Upper lobe of left lung (tissue), 4 donors: ENCODE data around the gene MARS1.

Source experiments
- EP300 ChIP-seq, 4 donors: sonication (generic); formaldehyde crosslinking; IDR thresholded peaks; one replicate each; pipeline ENCODE4 v1.5.1; 2017; ENCODE audit warnings: antibody characterized with exemption in 4 of 4, control low read depth in 2 of 4
- POLR2AphosphoS5 ChIP-seq, 2 donors: sonication (generic); formaldehyde crosslinking; IDR thresholded peaks; one replicate each; pipeline ENCODE4 v1.5.1; 2017; ENCODE audit warnings: antibody characterized with exemption in 2 of 2

- TF ChIP-seq EP300 (IDR thresholded peaks at IDR 0.05) (no peak), POLR2AphosphoS5 (IDR thresholded peaks at IDR 0.05) (no peak)
These were observed 62.2 kb downstream of the MARS1 start, which contains the start of gene KIF5A for GRCh38 chr12:57549909-57550640.
